Natural killer cell (primary cell): ENCODE data around the gene TEKT5. TPM values are rescaled to one million over a fixed set of nuclear protein-coding genes. Genes with fewer than 3 reads are reported as not detected.

Experiments
- ATAC-seq, 3 donors: fragments of 150-1000 bp in 2 of 3; fragments of 200-7000 bp in 1 of 3; cut with Tn5 transposase; 1 replicate in 1 of 3; 2 replicates in 2 of 3; pipeline ENCODE4 v1.10.0; 2021; ENCODE audit warnings: mild to moderate bottlenecking in 2 of 3, moderate library complexity in 2 of 3
- DNase-seq, 2 donors: peaks; one replicate each; pipeline versions ENCODE4 v3.0.0 to v3.0.0-alpha.2; 2013 to 2021; ENCODE audit warnings: mixed read lengths in 1 of 2
- H3K27ac ChIP-seq: one replicate; pipeline ENCODE4 v1.5.1; 2013; ENCODE audit warnings: mild to moderate bottlenecking, low read length
- H3K27me3 ChIP-seq: one replicate; pipeline ENCODE4 v1.6.1; 2013; ENCODE audit warnings: low read length; ENCODE audit not compliant: control insufficient read depth, insufficient read depth
- H3K36me3 ChIP-seq: one replicate; pipeline ENCODE4 v1.6.1; 2013; ENCODE audit warnings: low read length; ENCODE audit not compliant: control insufficient read depth, insufficient read depth
- H3K4me1 ChIP-seq: one replicate; pipeline ENCODE4 v1.6.1; 2013; ENCODE audit warnings: low read length; ENCODE audit not compliant: control insufficient read depth, insufficient read depth
- H3K4me3 ChIP-seq: one replicate; pipeline ENCODE4 v1.5.1; 2013; ENCODE audit warnings: low read length
- H3K9me3 ChIP-seq: one replicate; pipeline ENCODE4 v1.6.1; 2013; ENCODE audit warnings: low read length; ENCODE audit not compliant: control insufficient read depth, insufficient read depth
- H3K27ac Mint-ChIP-seq, 2 donors: one replicate each; pipeline ENCODE4 v1.8.0; 2022; ENCODE audit warnings: mild to moderate bottlenecking in 2 of 2, mixed read lengths in 2 of 2, moderate library complexity in 1 of 2
- H3K27me3 Mint-ChIP-seq, 2 donors: one replicate each; pipeline ENCODE4 v1.8.0; 2022; ENCODE audit warnings: low read depth in 2 of 2, mixed read lengths in 2 of 2
- H3K36me3 Mint-ChIP-seq: one replicate; pipeline ENCODE4 v1.8.0; 2022; ENCODE audit warnings: mixed read lengths
- H3K4me1 Mint-ChIP-seq, 2 donors: one replicate each; pipeline ENCODE4 v1.8.0; 2022; ENCODE audit warnings: mixed read lengths in 2 of 2
- H3K4me3 Mint-ChIP-seq: one replicate; pipeline ENCODE4 v1.8.0; 2022; ENCODE audit warnings: mild to moderate bottlenecking, moderate library complexity, mixed read lengths
- H3K9me3 Mint-ChIP-seq, 2 donors: one replicate each; pipeline ENCODE4 v1.8.0; 2022; ENCODE audit warnings: mixed read lengths in 2 of 2
- CTCF ChIP-seq: fragments of 200-600 bp; IDR thresholded peaks from one replicate; pipeline ENCODE4 v1.8.0; 2022; ENCODE audit warnings: antibody characterized with exemption
- WGBS: methylation state at CpG from one replicate; pipeline ENCODE4 v1.1.7; 2013; ENCODE audit warnings: missing lambda C conversion rate; ENCODE audit not compliant: insufficient coverage; 5-methylcytosine and 5-hydroxymethylcytosine counted together
- intact Hi-C: fragments of 100-400 bp; cut with micrococcal nuclease; formaldehyde crosslinking; loops from one replicate; pipeline ENCODE4 v1.14.2; 2022
- total RNA-seq, 4 donors: library from RNA; stranded (reverse); fragments of 120-200 nt in 1 of 4; gene quantifications; one replicate each; pipeline versions ENCODE4 v1.2.3 to v1.2.4, GENCODE V29; 2013 to 2022

The TEKT5 gene
- total RNA-seq, 3 donors from 2014 or later (not counting 1 experiment from before 2014, with no cell fraction given), result 1.1 TPM; not detected in 2

DNA sequence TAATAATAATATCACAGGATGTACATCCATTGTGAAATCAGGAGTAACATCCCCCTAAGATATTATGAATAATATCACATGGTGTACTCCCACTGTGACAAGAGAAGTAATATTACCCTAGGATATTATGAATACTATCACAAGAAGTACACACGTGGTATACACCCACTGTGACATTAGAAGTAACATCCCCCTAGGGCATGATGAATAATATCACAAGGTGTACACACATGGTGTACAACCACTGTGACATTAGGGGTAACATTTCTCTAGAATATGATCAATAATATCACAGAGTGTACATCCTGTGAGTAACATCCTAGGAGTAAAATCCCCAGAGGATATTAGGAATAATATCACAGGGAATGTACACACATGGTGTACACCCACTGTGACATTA lies 5.0 kb upstream of the TEKT5 start:
- no peak for TF ChIP-seq CTCF
- no CpG with 5 or more reads among the region's 1 CpG for WGBS
- no peaks in the 10 kb centered on the region for H3K9me3 Mint-ChIP-seq
- H3K4me1 ChIP-seq, result no peaks in the 10 kb centered on the region
- no peaks in the 10 kb centered on the region for H3K36me3 Mint-ChIP-seq
- H3K27ac Mint-ChIP-seq, result no peak overlapping the region
- H3K4me3 Mint-ChIP-seq, result no peak overlapping the region
- no peaks in the 10 kb centered on the region for H3K9me3 ChIP-seq
- no peak for ATAC-seq
- H3K4me3 ChIP-seq, result no peak overlapping the region
- intact Hi-C loops, result no loop called here
- DNase-seq, result no peak
- H3K4me1 Mint-ChIP-seq, result no peaks in the 10 kb centered on the region
- H3K27me3 Mint-ChIP-seq, result peaks cover 3 to 5% of the 10 kb centered on the region in 2 donors
- H3K27me3 ChIP-seq, result no peaks in the 10 kb centered on the region
- H3K27ac ChIP-seq, result no peak overlapping the region
- no peaks in the 10 kb centered on the region for H3K36me3 ChIP-seq

DNA sequence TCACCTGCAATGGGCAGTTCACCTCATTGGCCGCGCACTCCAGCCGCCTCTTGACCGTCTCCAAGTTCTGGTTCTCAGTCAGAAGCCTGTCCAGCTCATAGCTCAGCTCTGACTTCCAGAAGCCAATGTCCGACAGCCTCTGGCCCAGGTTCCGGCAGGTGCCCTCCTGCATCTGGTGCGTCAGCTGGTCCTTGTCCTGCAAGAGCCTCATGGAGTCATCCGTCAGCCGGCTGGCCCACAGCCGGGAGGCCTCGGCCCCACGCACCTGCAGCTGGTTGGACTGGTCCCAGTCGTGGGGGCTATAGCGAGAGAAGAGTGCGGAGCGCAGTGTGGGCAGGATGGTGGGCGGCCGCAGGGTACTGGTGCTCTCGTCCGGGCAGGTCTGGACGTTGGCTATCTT lies 424 bp downstream of the TEKT5 start:
- ATAC-seq (no peak), DNase-seq (no peak)
- WGBS, result 91% methylated on average over 21 of the region's 21 CpGs
- no peaks in the 10 kb centered on the region for H3K4me1 ChIP-seq
- Mint-ChIP-seq H3K4me1 (no peaks in the 10 kb centered on the region), H3K27ac (no peak overlapping the region), H3K36me3 (no peaks in the 10 kb centered on the region), H3K9me3 (no peaks in the 10 kb centered on the region), H3K4me3 (no peak overlapping the region), H3K27me3 (peaks cover 5 to 10% of the 10 kb centered on the region in 2 donors)
- no peak overlapping the region for H3K27ac ChIP-seq
- TF ChIP-seq CTCF, result no peak
- no peaks in the 10 kb centered on the region for H3K36me3 ChIP-seq
- H3K4me3 ChIP-seq, result no peak overlapping the region
- no peaks in the 10 kb centered on the region for H3K27me3 ChIP-seq
- H3K9me3 ChIP-seq, result no peaks in the 10 kb centered on the region
- intact Hi-C loops, result no loop called here

GRCh38 chr16:10693889-10694288 lies 841 bp downstream of the TEKT5 start:
- Histone ChIP-seq H3K4me3 (no peak overlapping the region), H3K4me1 (no peaks in the 10 kb centered on the region), H3K27me3 (no peaks in the 10 kb centered on the region), H3K9me3 (no peaks in the 10 kb centered on the region), H3K36me3 (no peaks in the 10 kb centered on the region), H3K27ac (no peak overlapping the region)
- Mint-ChIP-seq H3K4me3 (no peak overlapping the region), H3K9me3 (no peaks in the 10 kb centered on the region), H3K4me1 (no peaks in the 10 kb centered on the region), H3K36me3 (no peaks in the 10 kb centered on the region), H3K27me3 (peaks cover 5 to 10% of the 10 kb centered on the region in 2 donors), H3K27ac (no peak overlapping the region)
- WGBS, result 84% methylated on average over 8 of the region's 8 CpGs
- intact Hi-C loops, result no loop called here
- ATAC-seq, result no peak
- no peak for DNase-seq
- no peak for TF ChIP-seq CTCF

GRCh38 chr16:10692470-10692869 lies 2.3 kb downstream of the TEKT5 start:
- TF ChIP-seq CTCF, result no peak
- no peak overlapping the region for H3K27ac ChIP-seq
- H3K36me3 ChIP-seq, result no peaks in the 10 kb centered on the region
- Mint-ChIP-seq H3K9me3 (no peaks in the 10 kb centered on the region), H3K27ac (no peak overlapping the region), H3K36me3 (no peaks in the 10 kb centered on the region), H3K4me1 (no peaks in the 10 kb centered on the region), H3K4me3 (no peak overlapping the region), H3K27me3 (peaks cover 5 to 10% of the 10 kb centered on the region in 2 donors)
- DNase-seq (no peak), ATAC-seq (no peak)
- no peak overlapping the region for H3K4me3 ChIP-seq
- no peaks in the 10 kb centered on the region for H3K27me3 ChIP-seq
- 82% methylated on average over 5 of the region's 5 CpGs for WGBS
- no peaks in the 10 kb centered on the region for H3K4me1 ChIP-seq
- intact Hi-C loops, result no loop called here
- no peaks in the 10 kb centered on the region for H3K9me3 ChIP-seq
